Measurements from ENCODE around the gene COL18A1.
"Not testable (repeated sequence)": the region's sequence is repeated elsewhere in the genome, so short reads cannot be mapped to it uniquely, and the experiment has no call there.

COL18A1 gene

GRCh38 chr21:45441431-45442255 is 36.7 kb downstream of the COL18A1 start:
- no peak for DNase-seq (ENCODE audit: low spot score)

GRCh38 chr21:45442276-45442675 is 37.3 kb downstream of the COL18A1 start:
- DNase-seq (ENCODE audit: low spot score): no peak

GRCh38 chr21:45442686-45443594 is 38.0 kb downstream of the COL18A1 start:
- not testable (repeated sequence) for DNase-seq (ENCODE audit: low spot score)

GRCh38 chr21:45443595-45444181 is 38.7 kb downstream of the COL18A1 start:
- peak; percentile 56 for DNase-seq (ENCODE audit: low spot score)

- DNase-seq (ENCODE audit: low spot score): no peak
Observed at GRCh38 chr21:45444385-45444784, 39.4 kb downstream of the COL18A1 start.

GRCh38 chr21:45445369-45445768 is 40.4 kb downstream of the COL18A1 start:
- DNase-seq (ENCODE audit: low spot score): no peak

- no peak for DNase-seq (ENCODE audit: low spot score)
Observed at GRCh38 chr21:45447821-45448220, 42.9 kb downstream of the COL18A1 start.

GRCh38 chr21:45448283-45448809 is 43.4 kb downstream of the COL18A1 start:
- no peak for DNase-seq (ENCODE audit: low spot score)

- no peak for DNase-seq (ENCODE audit: low spot score)
Observed at GRCh38 chr21:45448810-45449657, 44.1 kb downstream of the COL18A1 start.

GRCh38 chr21:45449658-45450422 is 44.9 kb downstream of the COL18A1 start:
- DNase-seq (ENCODE audit: low spot score): no peak

GRCh38 chr21:45450423-45451090 is 45.6 kb downstream of the COL18A1 start:
- DNase-seq (ENCODE audit: low spot score): no peak

GRCh38 chr21:45451091-45451740 is 46.3 kb downstream of the COL18A1 start:
- no peak for DNase-seq (ENCODE audit: low spot score)

GRCh38 chr21:45451771-45452182 is 46.8 kb downstream of the COL18A1 start:
- no peak for DNase-seq (ENCODE audit: low spot score)

- no peak for DNase-seq (ENCODE audit: low spot score)
Observed at GRCh38 chr21:45452696-45453307, 47.8 kb downstream of the COL18A1 start.

GRCh38 chr21:45453308-45453950 is 48.5 kb downstream of the COL18A1 start:
- no peak for DNase-seq (ENCODE audit: low spot score)

- peak; percentile 90 for DNase-seq (ENCODE audit: low spot score)
Observed at GRCh38 chr21:45454060-45454925, 49.3 kb downstream of the COL18A1 start.

GRCh38 chr21:45454926-45455673 is 50.1 kb downstream of the COL18A1 start:
- DNase-seq (ENCODE audit: low spot score): no peak
